Measurements from ENCODE around the gene TMPRSS9.
"Not testable (repeated sequence)": the region's sequence is repeated elsewhere in the genome, so short reads cannot be mapped to it uniquely, and the experiment has no call there.

The TMPRSS9 gene

DNA sequence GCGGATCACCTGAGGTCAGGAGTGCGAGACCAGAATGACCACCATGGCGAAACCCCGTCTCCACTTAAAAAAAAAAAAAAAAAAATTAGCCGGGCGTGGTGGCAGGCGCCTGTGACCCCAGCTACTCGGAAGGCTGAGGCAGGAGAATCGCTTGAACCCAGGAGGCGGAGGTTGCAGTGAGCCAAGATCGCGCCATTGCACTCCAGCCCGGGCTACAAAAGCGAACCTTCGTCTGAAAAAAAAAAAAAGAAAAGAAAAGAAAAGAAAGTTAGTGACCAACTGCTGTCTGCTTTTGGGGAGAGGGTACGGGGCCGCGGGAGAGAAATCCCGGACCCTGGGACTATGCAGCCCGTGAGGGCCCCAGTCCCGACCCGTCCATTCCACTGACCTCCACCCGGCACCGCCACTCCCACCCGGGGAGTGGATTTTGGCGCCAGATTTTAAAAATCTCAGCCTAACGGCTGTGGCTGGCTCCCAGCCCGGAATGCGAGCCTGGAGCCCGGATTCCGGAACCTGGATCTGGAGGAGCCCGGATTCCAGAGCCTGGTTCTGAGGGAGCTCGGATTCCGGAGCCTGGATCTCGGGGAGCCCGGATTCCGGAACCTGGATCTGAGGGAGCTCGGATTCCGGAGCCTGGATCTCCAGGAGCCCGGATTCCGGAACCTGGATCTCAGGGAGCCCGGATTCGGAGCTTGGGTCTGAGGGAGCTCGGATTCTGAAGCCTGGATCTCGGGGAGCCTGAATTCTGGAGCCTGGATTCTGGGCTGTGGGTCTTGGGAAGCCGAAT, 102.8 kb downstream of the TMPRSS9 start:
- no peak for DNase-seq

DNA sequence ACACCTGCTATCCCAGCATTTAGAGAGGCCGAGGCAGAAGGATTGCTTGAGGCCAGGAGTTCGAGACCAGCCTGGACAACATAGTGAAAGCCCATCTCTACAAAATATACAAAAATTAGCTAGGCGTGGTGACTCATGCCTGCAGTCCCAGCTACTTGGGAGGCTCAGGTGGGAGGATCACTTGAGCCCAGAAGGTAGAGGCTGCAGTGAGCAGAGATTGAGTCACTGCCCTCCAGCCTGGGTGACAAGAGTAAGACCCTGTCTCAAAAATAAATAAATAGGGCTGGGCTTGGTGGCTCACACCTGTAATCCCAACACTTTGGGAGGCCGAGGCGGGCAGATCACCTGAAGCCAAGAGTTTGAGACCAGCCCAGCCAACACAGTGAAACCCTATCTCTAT, 103.6 kb downstream of the TMPRSS9 start:
- not testable (repeated sequence) for DNase-seq

DNA sequence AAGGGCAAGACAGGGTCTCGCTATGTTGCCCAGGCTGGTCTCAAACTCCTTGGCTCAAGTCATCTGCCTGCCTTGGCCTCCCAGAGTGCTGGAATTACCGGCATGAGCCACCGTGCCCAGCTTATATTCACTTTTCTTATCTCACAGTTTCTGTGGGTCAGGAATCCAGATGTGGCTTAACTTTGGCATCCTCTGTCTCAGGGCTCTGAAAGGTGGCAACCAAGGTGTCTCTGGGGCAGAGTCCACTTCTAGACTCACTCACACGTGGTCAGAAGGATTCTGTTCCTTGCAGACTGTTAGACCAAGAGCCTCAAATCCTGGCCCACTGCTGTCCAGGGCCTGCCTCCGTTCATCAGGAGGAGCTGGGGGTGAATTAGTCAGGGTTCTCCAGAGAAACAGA, 104.3 kb downstream of the TMPRSS9 start:
- DNase-seq, result no peak

DNA sequence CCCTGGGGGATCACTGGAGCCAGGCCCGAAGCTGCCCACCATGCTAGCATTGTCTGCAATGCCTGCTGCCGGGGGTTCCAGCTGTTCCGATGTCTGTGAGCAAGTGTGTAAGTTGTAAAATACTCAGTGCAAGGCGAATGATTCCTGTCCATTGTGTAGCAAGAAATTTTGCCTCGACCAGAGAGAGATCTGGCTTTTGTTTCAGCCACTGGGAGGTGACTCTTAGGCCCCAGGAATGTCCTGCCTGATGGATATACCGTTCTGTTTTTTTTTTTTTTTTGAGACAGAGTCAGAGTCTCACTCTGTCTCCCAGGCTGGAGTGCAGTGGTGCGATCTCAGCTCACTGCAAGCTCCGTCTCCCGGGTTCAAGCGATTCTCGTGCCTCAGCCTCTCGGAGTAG, 108.5 kb downstream of the TMPRSS9 start:
- no peak for DNase-seq

DNA sequence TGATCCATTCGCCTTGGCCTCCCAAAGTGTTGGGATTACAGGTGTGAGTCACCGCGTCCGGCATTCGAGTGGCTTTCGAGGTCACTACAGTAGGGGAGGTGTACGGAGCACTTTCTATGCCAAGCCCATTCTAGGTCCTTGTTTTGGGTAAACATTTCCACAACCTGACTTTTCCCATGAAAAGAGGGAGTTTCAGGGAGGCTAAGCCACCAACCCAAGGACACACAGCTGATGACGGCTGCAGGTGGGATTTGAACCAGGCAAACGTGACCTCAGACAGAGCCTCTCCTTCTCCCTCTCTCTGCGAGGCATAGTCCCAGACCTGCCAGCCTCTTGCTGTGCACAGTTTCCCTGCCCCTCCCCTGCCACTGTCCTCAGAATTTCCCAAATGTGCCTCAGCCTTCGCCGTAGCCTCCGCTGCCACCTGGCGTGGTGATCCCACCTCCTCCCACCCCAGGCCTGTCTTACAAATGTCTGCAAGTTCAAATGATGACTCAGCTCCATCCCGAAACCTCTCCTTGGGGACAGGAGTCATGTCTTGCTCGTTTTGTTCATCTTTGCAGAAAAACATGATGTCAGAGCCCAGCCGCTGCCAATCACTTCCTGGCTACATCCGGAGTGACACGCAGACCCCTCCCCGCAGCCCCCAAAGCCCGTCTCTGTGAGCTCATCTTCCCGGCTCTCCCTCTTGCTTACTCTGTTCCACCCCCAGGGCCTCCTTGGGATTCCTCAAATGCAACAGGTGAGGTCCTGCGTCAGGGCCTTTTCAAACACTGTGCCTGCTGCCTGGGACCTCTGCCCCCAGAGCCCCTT, 109.2 kb downstream of the TMPRSS9 start:
- peak in 1 of 5 donors; percentile 63 for DNase-seq

DNA sequence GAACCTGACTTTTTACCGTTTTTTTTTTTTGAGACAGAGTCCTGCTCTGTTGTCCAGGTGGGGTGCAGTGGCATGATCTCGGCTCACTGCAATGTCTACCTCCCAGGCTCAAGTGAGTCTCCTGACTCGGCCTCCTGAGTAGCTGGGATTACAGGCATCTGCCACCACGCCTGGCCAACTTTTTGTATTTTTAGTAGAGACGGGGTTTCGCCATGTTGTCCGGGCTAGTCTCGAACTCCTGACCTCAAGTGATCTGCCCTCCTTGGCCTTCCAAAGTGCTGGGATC, 109.8 kb downstream of the TMPRSS9 start:
- DNase-seq, result not testable (repeated sequence)

DNA sequence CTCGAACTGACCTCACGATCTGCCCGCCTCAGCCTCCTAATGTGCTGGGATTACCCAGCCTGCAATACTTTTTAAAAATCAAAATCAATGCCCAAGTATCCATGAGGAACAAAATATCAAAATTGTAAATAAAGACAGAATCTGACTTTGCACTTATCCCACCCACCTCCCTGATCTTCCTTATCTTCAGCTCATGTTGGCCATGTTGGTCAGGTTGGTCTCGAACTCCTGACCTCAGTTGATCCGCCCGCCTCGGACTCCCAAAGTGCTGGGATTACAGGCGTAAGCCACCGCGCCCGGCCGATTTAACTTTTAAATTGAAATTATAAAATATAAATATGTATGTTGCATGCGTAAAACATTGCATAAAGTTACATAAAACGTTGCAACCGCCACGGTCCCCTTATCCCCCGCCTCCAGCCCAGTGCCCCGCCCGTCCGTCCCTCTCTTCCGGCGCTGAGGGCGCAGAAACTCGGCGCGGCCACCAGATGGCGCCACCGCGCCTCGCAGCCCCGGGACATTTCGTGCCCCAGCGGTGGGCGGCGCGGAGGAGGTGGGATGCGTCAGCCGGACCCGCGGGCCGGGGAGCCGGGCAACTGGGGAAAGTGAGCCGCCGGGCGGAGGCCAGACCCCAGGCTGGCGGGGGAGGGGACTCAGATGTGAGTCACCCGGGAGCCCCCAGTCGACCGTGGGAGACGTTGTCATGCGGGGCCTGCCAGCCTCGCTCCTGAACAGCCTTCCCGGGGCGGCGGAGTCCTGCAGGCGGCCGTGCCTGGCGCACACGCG, 114.4 kb downstream of the TMPRSS9 start:
- peak; percentile 75 to 85 (median 80) for DNase-seq

DNA sequence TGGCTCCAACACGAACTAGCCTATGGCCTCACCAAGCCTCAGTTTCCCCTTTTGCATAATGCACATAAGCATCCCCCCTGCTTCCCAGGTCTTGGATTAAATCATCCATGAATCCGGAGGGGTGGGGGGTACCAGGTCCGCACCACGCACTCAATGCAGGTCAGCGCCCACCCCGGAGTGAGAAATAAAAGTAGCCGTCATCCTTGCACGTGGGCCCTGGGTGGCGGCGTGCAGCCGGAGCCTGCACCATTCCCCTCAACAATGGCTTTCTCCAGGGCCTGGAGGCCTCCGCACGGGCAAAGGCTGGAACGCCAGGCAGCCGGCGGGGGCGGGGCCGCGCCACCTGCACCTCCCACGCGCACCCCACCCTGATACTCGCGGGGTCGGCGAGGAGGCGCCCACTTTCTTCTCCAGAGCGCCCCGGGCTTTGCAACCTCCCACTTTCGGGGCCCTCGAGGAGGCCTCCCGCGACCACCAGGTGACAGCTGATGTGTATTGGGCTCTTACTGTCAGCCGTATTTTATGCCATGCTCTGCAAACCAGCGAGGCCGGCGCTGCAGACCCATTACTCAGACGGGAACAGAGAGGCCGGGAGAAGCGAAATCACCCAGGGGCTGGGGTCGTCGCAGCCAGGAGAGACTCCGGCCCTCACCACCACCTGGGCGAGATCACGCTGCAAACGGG, 115.1 kb downstream of the TMPRSS9 start:
- DNase-seq, result peak in 4 of 5 donors; percentile 34 to 75 (median 44)

All from T-helper 1 cell (primary cell).